ENCODE data around the gene KDM6A.
"Not testable (repeated sequence)": the region's sequence is repeated elsewhere in the genome, so short reads cannot be mapped to it uniquely, and the experiment has no call there.

The KDM6A gene

DNA sequence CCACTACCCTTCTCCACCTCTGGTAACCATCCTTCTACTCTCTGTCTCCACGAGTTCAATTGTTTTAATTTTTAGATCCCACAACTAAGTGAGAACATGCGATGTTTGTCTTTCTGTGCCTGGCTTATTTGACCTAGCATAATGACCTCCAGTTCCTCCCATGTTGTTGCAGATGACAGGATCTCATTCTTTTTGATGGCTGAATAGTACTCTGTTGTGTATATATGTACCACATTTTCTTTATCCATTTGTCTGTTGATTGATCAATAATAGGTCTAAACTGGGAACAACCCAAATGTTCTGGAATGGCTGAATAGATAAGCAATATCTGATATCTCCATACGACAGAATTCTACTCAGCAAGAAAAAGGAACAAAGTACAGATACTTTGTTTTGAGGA is 260.5 kb downstream of the KDM6A start:
- no peak for DNase-seq

DNA sequence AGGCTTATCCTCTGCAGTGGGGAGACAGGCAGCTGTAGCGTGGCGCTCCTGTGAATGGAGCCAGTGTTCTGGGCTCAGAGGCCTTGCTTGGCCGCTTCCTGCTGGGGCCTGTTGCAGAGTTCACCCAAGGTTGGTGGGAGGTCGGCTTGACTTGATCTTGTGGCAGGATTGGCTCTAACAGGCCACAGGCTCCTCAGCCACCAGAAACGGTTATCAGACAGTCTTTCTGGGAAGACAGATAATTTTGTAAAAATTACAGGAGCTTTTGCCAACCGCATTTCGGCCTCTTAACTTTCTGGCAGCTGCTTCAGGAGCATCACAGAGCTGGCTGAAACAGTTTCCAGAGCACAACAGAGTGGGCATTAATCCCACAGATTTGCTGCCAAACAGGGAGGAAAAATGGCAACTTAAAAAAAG is 261.3 kb downstream of the KDM6A start:
- no peak for DNase-seq

DNA sequence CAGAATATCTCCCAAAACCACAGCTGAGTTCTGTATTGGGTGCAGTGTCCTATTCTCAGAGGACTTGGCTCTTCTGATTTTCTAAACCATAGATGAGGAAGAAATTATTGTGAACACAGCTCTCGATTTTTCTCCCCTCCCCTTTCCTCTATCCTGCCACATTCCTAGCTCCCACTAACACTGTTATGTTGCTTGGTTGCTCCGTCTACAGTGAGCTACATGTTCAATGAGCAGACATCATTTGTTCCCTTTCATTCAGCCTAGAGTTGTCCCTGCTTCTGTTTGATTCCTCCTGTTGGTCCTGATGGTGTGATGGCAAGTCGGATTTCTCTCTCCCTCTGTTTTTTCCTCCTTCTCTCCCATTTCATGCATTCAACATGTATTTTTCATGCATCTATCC is 261.8 kb downstream of the KDM6A start:
- no peak for DNase-seq

DNA sequence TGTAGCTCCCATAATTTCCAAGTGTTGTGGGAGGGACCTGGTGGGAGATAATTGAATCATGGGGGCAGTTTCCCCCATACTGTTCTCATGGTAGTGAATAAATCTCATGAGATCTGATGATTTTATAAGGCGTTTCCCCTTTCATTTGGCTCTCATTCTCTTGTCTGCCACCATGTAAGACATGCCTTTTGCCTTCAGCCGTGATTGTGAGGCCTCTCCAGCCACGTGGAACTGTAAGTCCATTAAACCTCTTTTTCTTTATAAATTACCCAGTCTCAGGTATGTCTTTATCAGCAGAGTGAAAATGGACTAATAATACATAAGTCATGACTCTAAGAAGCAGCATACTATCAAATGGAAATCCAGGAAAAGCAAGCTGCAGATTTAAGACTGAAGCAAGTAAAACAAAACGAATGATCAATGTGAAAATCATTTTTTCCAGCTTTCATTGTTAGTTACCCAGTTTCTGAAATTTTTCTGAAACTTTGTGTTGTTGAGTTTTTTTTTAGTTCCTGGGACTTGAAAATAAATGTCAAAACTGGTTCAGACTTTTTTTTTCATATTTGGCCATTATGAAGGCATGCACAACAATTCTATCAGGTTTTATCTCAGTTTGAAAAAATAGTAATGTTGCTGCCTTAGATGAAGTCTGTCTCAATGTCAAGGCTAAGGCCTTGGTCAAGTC is 262.5 kb downstream of the KDM6A start:
- not testable (repeated sequence) for DNase-seq

DNA sequence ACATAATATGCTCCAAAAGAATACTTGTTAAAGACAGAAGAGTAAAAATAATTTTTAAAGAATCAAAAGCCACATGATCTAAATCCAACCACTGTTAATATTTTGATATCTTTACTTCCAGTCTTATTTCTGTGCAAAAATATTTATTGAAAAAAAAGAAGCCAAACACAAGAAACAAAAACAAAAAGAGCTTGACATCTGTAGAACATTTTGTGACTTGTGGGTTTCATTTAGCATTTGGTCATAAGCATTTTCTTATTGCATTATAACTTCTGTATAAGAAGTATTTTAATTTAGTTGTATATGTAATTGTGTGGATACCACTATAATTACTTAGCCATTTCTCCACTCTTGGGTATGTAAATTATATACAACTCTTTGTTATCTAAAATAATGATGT is 264.5 kb downstream of the KDM6A start:
- DNase-seq = no peak

DNA sequence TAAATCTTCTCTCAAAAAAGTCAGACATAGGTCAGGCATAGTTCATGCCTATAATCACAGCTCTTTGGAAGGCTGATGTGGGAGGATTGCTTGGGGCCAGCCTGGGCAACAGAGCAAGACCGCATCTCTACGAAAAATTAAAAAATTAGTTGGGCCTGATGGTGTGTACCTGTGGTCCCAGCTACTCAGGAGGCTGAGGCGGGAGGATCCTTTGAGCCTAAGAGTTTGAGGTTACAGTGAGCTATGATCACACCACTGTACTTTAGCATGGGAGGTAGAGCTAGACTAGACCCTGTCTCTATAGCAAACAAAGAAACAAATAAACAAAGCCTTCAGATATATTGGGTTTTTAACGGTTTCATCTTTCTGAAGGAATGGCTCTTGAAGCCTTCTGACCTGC is 265.5 kb downstream of the KDM6A start:
- DNase-seq = no peak

DNA sequence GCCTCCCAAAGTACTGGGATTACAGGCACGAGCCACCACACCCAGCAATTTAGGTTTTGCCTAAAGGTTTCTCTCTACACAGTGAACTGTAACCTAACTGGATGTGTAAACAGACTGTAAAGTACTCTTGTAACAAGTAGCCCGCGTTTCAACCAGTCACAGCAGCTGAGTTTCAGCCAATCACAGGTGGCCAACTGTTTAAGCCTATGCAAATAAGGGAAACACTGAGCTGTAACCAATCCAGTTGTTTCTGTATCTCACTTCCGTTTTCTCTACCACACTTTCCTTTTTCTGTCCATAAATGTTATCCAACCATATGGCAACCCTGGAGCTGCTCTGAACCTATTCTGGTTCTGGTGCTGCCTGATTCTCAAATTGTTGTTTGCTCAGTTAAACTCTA is 267.8 kb downstream of the KDM6A start:
- DNase-seq = no peak

DNA sequence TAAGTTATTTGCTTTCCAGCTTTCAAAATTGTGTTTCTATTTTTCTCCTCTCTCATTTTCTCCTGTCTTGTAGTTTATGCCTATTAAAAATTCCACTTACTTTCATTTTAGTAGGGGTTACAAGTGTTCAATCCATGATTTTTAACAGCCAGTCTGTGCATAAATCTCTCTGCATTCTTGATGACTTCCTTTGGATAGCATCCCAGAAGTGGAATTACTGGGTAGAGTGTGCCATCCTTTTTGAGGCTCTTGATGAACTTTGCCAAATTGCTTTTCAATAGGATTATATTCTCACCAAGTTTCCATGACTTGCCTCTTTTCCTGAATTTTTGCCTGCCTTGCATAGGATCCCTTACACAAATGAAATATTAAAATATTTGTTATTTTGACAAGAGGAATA is 269.2 kb downstream of the KDM6A start:
- no peak for DNase-seq

DNA sequence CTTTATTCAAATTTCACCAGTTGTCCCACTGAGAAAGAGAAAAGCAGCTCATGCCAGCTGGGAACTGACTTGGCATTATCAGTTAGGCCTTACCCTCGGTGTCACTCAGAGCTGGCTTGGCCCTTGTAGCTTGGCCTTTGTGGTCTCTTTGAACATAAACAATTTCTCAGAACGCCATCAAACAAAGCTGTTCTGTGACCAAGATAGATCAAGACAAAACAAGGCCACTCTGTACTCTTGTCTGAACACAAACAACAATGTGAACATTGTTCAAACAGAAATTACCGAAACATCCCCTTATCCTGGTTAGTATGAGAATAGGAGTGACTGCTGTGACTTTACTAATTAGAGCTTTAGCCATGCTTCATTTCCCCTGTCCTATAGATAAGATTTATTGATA is 270.5 kb downstream of the KDM6A start:
- DNase-seq = no peak

DNA sequence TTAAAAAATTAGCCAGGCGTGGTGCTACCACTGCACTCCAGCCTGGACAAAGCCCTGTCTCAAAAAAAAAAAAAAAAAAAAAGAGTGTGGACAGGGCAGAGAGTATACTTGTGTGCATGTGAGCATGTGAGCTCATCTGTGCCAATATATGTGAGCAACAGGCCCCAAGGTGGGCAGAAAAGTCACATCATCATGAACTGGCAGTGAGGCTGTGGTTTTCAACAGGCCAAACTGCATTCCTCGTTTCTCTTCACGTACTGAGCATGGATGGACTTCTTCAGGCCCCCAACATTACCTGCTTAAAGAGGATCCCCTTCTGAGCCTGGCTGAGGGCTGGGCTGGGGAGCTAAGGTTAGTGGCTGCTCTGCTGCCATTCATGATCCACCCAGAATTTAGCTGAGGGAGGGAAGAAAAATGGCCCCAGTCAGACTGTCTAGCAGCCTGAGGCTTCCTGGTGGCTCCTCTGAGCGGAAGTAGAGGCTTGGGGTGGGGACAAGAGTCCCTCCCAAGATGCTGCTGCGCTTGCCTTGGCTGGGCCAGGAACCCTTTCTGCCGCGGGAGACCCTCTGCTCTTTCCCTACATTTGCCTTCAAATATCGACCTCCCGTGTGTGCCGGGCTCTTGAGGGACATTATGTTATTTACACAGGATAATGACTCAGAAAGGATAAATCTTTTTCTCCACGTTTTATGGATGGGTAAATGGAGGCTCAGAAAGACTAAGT is 272.7 kb downstream of the KDM6A start:
- DNase-seq = no peak

DNA sequence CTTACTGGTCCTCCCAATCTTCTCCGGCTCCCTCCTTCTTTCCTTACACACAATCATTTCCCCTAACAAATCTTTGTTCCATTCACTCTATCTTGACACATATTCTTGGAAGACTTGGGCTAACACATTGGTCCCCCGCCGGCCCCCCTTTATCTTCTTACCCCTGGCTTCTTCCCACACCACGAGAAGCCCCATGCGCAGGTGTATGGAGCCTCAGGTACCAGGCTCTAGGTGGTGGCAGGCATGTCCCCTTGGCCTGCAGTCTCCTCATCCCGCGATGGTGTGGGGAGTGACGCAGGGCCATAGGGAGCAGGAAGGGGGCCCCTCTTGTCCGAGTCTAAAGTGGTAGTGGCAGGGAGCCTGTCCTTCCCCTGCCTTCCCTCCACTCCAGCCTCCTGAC is 277.8 kb downstream of the KDM6A start:
- no peak for DNase-seq

DNA sequence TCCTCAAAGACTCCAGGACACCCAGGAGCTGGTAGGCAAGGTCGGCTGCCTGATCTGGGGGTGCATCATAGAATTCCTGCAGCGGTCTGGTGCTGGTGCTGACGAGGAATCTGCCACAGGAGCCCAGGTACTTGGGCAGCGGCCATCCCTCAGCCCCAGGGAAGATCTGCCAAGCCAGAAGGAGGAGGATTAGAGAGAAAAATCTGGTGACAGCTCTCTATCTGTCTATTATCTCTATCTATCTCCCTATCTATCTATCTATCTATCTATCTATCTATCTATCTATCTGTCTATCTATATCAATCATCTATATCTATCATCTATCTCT is 281.0 kb downstream of the KDM6A start:
- DNase-seq = no peak

DNA sequence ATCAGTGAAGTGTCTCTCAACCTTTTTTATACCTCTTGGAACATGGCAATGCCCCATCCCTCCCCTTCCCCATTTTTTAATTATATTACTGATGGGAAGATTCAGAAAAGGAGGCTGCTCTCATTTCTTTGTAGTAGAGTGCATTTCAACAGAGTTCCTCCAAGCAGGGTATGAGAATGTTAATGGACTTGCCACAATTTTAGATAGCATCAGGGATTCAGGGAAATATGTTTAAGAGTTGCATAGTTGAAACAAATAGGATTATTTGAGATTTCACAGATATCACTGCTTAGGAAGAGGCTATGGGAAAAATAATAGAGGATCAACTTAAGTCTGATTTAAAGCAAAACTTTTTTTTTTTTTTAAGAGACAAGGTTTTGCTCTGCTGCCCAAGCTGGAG is 281.5 kb downstream of the KDM6A start:
- DNase-seq = no peak

DNA sequence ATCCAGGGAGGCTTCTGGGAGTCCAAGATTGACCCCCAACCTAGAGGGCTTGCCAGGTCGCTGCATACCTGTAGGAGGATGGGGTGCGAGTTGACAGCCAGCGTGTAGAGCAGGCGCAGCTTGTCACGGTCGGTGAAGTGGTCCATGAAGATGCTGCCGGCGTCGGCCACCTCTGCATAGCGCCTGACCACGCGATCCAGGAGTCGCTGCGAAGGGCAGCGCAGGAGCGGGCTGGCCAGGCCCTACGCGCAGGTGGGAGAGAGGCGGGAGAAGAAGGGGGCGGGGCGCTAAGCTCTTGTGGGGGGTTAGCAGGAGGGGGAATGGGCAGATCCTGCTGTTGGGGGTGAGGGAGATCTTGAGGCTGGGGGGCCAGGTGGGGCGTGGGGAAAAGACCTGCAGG is 284.7 kb downstream of the KDM6A start:
- no peak for DNase-seq

Data from GF-D8 (cell line).